GM23338 (cell line): ENCODE data around the gene SLC12A3. TPM values are rescaled to one million over a fixed set of nuclear protein-coding genes. Genes with fewer than 3 reads are reported as not detected.

ENCODE experiments used
- ATAC-seq: fragments of 200-7000 bp; cut with Tn5 transposase; 3 replicates; pipeline ENCODE4 v1.9.1; 2020
- DNase-seq: peaks from one replicate; pipeline ENCODE4 v3.0.0-alpha.2; 2015; ENCODE audit warnings: low spot score
- H2AFZ ChIP-seq: fragments of 200-600 bp; sonication (generic); 2 replicates; pipeline ENCODE4 v1.8.0; 2016; ENCODE audit warnings: antibody characterized with exemption, mild to moderate bottlenecking, moderate library complexity
- H3F3A ChIP-seq: fragments of 200-600 bp; sonication (generic); replicated peaks from 2 replicates; pipeline ENCODE4 v1.8.0; 2017; ENCODE audit warnings: antibody characterized with exemption, mixed run types, low read depth
- H3K27ac ChIP-seq: fragments of 200-600 bp; sonication (generic); 2 replicates; pipeline ENCODE4 v1.6.1; 2016; ENCODE audit warnings: low read depth
- H3K27me3 ChIP-seq: fragments of 200-600 bp; sonication (generic); 2 replicates; pipeline ENCODE4 v1.8.0; 2016; ENCODE audit warnings: mild to moderate bottlenecking, mixed run types, moderate library complexity; ENCODE audit not compliant: insufficient read depth
- H3K36me3 ChIP-seq: fragments of 200-600 bp; sonication (generic); 2 replicates; pipeline ENCODE4 v1.8.0; 2016; ENCODE audit warnings: mild to moderate bottlenecking; ENCODE audit not compliant: insufficient read depth
- H3K4me1 ChIP-seq: fragments of 200-600 bp; sonication (generic); 2 replicates; pipeline ENCODE4 v1.8.0; 2016; ENCODE audit warnings: mild to moderate bottlenecking, moderate library complexity; ENCODE audit not compliant: insufficient read depth
- H3K4me2 ChIP-seq: fragments of 200-600 bp; sonication (generic); 2 replicates; pipeline ENCODE4 v1.7.1; 2017; ENCODE audit warnings: mixed run types
- H3K4me3 ChIP-seq: fragments of 200-600 bp; sonication (generic); 2 replicates; pipeline ENCODE4 v1.6.1; 2016; ENCODE audit warnings: mixed run types
- H3K79me2 ChIP-seq: fragments of 200-600 bp; sonication (generic); replicated peaks from 2 replicates; pipeline ENCODE4 v1.8.0; 2017; ENCODE audit warnings: mild to moderate bottlenecking; ENCODE audit not compliant: insufficient read depth
- H3K9me2 ChIP-seq: fragments of 200-600 bp; sonication (generic); 2 replicates; pipeline ENCODE4 v1.8.0; 2017; ENCODE audit not compliant: insufficient read depth
- H4K20me1 ChIP-seq: fragments of 200-600 bp; sonication (generic); replicated peaks from 2 replicates; pipeline ENCODE4 v1.8.0; 2017; ENCODE audit warnings: mild to moderate bottlenecking; ENCODE audit not compliant: insufficient read depth
- H3K27ac Mint-ChIP-seq: 2 replicates; pipeline ENCODE4 v1.8.0; 2020; ENCODE audit warnings: inconsistent platforms, mild to moderate bottlenecking, moderate library complexity, mixed read lengths
- H3K27me3 Mint-ChIP-seq: 3 replicates; pipeline ENCODE4 v1.8.0; 2022; ENCODE audit warnings: low read depth, mild to moderate bottlenecking, moderate library complexity, mixed read lengths, inconsistent platforms; ENCODE audit not compliant: insufficient read depth, poor library complexity
- H3K36me3 Mint-ChIP-seq: 3 replicates; pipeline ENCODE4 v1.8.0; 2021; ENCODE audit warnings: low read depth, mild to moderate bottlenecking, inconsistent platforms, moderate library complexity, mixed read lengths
- H3K4me1 Mint-ChIP-seq: 3 replicates; pipeline ENCODE4 v1.8.0; 2020; ENCODE audit warnings: mild to moderate bottlenecking, inconsistent platforms, mixed read lengths
- H3K4me3 Mint-ChIP-seq: 3 replicates; pipeline ENCODE4 v1.8.0; 2021; ENCODE audit warnings: moderate library complexity, mild to moderate bottlenecking, inconsistent platforms, mixed read lengths
- H3K9me3 Mint-ChIP-seq: 3 replicates; pipeline ENCODE4 v1.8.0; 2020; ENCODE audit warnings: moderate library complexity, mild to moderate bottlenecking, inconsistent platforms, mixed read lengths
- CREB1 ChIP-seq: fragments of 250-450 bp; sonication (Bioruptor Pico); IDR thresholded peaks from 2 replicates; pipeline ENCODE4 v1.5.0; 2020; ENCODE audit warnings: low read depth, mild to moderate bottlenecking, moderate library complexity
- EZH2 ChIP-seq: fragments of 200-600 bp; sonication (generic); IDR thresholded peaks from one replicate; pipeline ENCODE4 v1.8.0; 2017; ENCODE audit warnings: antibody characterized with exemption, mild to moderate bottlenecking, low read depth; ENCODE audit not compliant: unreplicated experiment
- JUNB ChIP-seq: IDR thresholded peaks from one replicate; pipeline ENCODE4 v1.6.1; 2016; ENCODE audit warnings: antibody characterized with exemption; ENCODE audit not compliant: unreplicated experiment
- NANOG ChIP-seq: IDR thresholded peaks from 2 replicates; pipeline ENCODE4 v1.6.1; 2016; ENCODE audit warnings: antibody characterized with exemption, borderline replicate concordance
- POLR2AphosphoS5 ChIP-seq: IDR thresholded peaks from 2 replicates; pipeline ENCODE4 v1.6.1; 2016; ENCODE audit warnings: antibody characterized with exemption, low read depth
- STAT1 ChIP-seq: IDR thresholded peaks from one replicate; pipeline ENCODE4 v1.6.1; 2016; ENCODE audit warnings: antibody characterized with exemption; ENCODE audit not compliant: unreplicated experiment
- ZNF114 ChIP-seq: fragments of 250-450 bp; sonication (Bioruptor Pico); IDR thresholded peaks from 2 replicates; pipeline ENCODE4 v1.5.0; 2020; ENCODE audit warnings: mild to moderate bottlenecking, moderate library complexity
- polyA plus RNA-seq: library from polyadenylated mRNA; unstranded; fragments of >200 nt; fragmentation: Nextera tagmentation; extraction: Ambion mirVana; gene quantifications from 2 replicates; pipeline ENCODE4 v1.2.1, GENCODE V29; 2016
- total RNA-seq: library from RNA; depleted of rRNA; stranded (reverse); fragments of >200 nt; shearing (Covaris generic); gene quantifications from 2 replicates; pipeline ENCODE4 v1.2.3, GENCODE V29; 2014
- TF ChIP-seq, protein P1 (sequence below): fragments of 250-450 bp; sonication (Bioruptor Pico); IDR thresholded peaks from 2 replicates; pipeline ENCODE4 v1.5.0; 2020; ENCODE audit warnings: mild to moderate bottlenecking, moderate library complexity
- TF ChIP-seq, protein P2 (sequence below), 2 experiments: fragments of 200-600 bp in 1 of 2; sonication (generic) in 1 of 2; conservative IDR thresholded peaks; 2 replicates each; pipeline versions ENCODE4 v1.5.1 to v1.6.1; 2016 to 2017; ENCODE audit warnings: antibody characterized with exemption in 2 of 2, low read depth in 2 of 2, mild to moderate bottlenecking in 2 of 2, moderate library complexity in 1 of 2
- TF ChIP-seq, protein P3 (sequence below): IDR thresholded peaks from 2 replicates; pipeline ENCODE4 v1.6.1; 2016; ENCODE audit warnings: antibody characterized with exemption

Gene SLC12A3
- total and polyA plus RNA-seq, 2 experiments from 2014 or later: not detected

DNA sequence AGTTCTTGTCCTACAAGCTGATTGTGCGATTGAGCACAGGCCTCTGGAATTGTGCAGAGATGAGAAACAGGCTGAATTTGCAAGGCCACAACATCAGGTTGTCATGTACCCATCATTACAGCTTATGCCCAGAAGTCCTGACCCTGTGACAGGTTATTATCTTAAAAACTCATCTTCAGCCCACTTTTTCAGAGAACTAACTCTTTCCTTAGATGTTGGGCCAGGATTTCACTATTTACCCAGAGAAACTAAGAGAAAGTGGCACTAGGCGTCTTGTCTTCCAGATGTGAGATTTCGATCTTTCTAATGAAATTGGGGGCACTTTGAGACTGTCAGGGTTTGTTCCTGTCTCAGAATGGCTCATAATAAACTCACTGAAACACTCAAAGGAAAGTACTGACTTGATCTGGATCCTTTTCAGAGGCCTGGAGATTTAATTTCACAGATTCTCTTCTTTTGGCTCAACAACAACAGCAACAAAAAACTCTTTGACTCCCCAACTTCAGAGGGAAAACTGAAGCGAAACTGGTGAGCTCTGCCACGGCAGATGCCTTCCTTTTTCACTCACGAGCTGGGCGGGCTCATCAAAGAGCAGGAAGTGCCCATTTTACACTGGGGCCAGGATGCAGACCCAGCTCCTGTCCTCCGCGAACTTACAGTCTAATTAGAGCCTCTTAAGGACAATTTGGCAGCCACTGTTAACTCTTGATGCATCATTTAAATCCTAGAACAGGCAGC is 17.7 kb upstream of the SLC12A3 start:
- Histone ChIP-seq H3K27ac (peak overlapping the region; percentile 84; the same call in 1 of the 2 replicates), H3F3A (no peaks in the 10 kb centered on the region), H2AFZ (no peak overlapping the region), H3K36me3 (peaks cover 6% of the 10 kb centered on the region; the same call in 1 of the 2 replicates), H3K4me3 (no peak overlapping the region), H4K20me1 (no peaks in the 10 kb centered on the region; the same call in 1 of the 2 replicates), H3K4me1 (peaks cover 17% of the 10 kb centered on the region), H3K4me2 (no peak overlapping the region), H3K79me2 (no peaks in the 10 kb centered on the region), H3K27me3 (no peaks in the 10 kb centered on the region), H3K9me2 (no peaks in the 10 kb centered on the region)
- DNase-seq (no peak), ATAC-seq (no peak)
- Mint-ChIP-seq H3K4me3 (no peak overlapping the region), H3K27ac (peak overlapping the region; percentile 63; the same call in 1 of the 2 replicates), H3K9me3 (peaks cover 13% of the 10 kb centered on the region; the same call in 2 of the 3 replicates), H3K4me1 (peaks cover 37% of the 10 kb centered on the region), H3K27me3 (peaks cover 16% of the 10 kb centered on the region), H3K36me3 (peaks cover 30% of the 10 kb centered on the region)
- no peak for TF ChIP-seq EZH2
- TF ChIP-seq CREB1 (CRISPR knock-in tag): no peak

DNA sequence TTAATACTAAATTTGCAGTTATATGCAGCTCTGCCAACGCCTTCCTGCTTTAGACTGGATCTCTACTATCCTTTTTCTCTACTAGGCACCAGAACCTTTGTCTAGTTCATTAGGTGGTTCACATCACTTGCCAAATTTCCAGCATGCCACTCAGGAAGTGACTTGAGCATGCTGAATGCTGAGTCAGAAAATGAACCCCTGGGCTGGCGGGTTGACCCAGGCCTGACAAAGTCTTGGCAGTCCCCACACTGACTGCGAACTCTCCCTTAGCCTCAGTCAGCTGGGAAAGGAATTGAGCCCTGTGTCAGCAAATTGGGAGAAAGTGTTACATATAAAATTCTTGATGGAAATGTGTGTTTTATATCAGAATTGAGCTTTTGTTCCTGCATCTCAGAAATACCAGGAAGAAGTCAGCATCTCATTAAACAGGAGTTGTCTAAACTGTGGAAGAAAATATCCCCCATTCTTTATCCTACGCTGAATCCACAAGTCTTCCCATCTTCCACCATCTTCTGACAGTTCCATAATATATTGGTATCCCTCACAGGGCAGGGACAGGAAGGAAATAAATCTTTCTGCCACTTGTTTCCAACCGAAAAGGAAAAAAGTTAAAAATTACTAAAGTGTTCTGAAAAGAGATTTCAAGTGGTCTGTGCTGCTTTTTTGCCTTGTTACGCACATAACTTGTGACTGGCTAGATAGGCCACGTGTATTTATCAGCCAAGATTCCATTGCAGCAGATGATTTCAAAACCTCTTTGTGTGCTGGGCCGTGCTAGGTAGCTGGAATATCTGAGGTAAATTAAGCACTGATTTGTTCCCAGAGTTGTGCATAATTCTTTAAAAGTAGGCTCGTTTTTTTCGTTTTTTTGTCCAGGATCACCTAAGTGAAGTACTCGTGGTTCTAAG is 16.7 kb upstream of the SLC12A3 start:
- Mint-ChIP-seq H3K9me3 (peaks cover 13% of the 10 kb centered on the region; the same call in 2 of the 3 replicates), H3K27ac (peak overlapping the region; percentile 87; the same call in 1 of the 2 replicates), H3K4me1 (peaks cover 37% of the 10 kb centered on the region), H3K4me3 (no peak overlapping the region), H3K27me3 (peaks cover 16% of the 10 kb centered on the region), H3K36me3 (peaks cover 23% of the 10 kb centered on the region)
- no peak overlapping the region for H3K4me3 ChIP-seq
- no peaks in the 10 kb centered on the region for H3K79me2 ChIP-seq
- DNase-seq: no peak
- H4K20me1 ChIP-seq: no peaks in the 10 kb centered on the region; the same call in 1 of the 2 replicates
- H3K4me2 ChIP-seq: no peak overlapping the region
- no peaks in the 10 kb centered on the region for H3F3A ChIP-seq
- peak; percentile 11; the same call in 1 of the 3 replicates for ATAC-seq
- no peak overlapping the region for H2AFZ ChIP-seq
- peak overlapping the region; percentile 26; the same call in 1 of the 2 replicates for H3K27ac ChIP-seq
- peaks cover 17% of the 10 kb centered on the region for H3K4me1 ChIP-seq
- H3K27me3 ChIP-seq: no peaks in the 10 kb centered on the region
- no peaks in the 10 kb centered on the region for H3K36me3 ChIP-seq
- no peaks in the 10 kb centered on the region for H3K9me2 ChIP-seq
- TF ChIP-seq, protein P1, sequence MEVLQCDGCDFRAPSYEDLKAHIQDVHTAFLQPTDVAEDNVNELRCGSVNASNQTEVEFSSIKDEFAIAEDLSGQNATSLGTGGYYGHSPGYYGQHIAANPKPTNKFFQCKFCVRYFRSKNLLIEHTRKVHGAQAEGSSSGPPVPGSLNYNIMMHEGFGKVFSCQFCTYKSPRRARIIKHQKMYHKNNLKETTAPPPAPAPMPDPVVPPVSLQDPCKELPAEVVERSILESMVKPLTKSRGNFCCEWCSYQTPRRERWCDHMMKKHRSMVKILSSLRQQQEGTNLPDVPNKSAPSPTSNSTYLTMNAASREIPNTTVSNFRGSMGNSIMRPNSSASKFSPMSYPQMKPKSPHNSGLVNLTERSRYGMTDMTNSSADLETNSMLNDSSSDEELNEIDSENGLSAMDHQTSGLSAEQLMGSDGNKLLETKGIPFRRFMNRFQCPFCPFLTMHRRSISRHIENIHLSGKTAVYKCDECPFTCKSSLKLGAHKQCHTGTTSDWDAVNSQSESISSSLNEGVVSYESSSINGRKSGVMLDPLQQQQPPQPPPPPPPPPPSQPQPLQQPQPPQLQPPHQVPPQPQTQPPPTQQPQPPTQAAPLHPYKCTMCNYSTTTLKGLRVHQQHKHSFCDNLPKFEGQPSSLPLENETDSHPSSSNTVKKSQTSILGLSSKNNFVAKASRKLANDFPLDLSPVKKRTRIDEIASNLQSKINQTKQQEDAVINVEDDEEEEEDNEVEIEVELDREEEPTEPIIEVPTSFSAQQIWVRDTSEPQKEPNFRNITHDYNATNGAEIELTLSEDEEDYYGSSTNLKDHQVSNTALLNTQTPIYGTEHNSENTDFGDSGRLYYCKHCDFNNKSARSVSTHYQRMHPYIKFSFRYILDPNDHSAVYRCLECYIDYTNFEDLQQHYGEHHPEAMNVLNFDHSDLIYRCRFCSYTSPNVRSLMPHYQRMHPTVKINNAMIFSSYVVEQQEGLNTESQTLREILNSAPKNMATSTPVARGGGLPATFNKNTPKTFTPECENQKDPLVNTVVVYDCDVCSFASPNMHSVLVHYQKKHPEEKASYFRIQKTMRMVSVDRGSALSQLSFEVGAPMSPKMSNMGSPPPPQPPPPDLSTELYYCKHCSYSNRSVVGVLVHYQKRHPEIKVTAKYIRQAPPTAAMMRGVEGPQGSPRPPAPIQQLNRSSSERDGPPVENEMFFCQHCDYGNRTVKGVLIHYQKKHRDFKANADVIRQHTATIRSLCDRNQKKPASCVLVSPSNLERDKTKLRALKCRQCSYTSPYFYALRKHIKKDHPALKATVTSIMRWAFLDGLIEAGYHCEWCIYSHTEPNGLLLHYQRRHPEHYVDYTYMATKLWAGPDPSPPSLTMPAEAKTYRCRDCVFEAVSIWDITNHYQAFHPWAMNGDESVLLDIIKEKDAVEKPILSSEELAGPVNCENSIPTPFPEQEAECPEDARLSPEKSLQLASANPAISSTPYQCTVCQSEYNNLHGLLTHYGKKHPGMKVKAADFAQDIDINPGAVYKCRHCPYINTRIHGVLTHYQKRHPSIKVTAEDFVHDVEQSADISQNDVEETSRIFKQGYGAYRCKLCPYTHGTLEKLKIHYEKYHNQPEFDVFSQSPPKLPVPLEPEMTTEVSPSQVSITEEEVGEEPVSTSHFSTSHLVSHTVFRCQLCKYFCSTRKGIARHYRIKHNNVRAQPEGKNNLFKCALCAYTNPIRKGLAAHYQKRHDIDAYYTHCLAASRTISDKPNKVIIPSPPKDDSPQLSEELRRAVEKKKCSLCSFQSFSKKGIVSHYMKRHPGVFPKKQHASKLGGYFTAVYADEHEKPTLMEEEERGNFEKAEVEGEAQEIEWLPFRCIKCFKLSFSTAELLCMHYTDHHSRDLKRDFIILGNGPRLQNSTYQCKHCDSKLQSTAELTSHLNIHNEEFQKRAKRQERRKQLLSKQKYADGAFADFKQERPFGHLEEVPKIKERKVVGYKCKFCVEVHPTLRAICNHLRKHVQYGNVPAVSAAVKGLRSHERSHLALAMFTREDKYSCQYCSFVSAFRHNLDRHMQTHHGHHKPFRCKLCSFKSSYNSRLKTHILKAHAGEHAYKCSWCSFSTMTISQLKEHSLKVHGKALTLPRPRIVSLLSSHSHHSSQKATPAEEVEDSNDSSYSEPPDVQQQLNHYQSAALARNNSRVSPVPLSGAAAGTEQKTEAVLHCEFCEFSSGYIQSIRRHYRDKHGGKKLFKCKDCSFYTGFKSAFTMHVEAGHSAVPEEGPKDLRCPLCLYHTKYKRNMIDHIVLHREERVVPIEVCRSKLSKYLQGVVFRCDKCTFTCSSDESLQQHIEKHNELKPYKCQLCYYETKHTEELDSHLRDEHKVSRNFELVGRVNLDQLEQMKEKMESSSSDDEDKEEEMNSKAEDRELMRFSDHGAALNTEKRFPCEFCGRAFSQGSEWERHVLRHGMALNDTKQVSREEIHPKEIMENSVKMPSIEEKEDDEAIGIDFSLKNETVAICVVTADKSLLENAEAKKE (CRISPR knock-in tag): no peak
- no peak for TF ChIP-seq JUNB
- no peak for TF ChIP-seq NANOG
- TF ChIP-seq POLR2AphosphoS5: no peak
- no peak for TF ChIP-seq CREB1 (CRISPR knock-in tag)
- TF ChIP-seq, protein P2, sequence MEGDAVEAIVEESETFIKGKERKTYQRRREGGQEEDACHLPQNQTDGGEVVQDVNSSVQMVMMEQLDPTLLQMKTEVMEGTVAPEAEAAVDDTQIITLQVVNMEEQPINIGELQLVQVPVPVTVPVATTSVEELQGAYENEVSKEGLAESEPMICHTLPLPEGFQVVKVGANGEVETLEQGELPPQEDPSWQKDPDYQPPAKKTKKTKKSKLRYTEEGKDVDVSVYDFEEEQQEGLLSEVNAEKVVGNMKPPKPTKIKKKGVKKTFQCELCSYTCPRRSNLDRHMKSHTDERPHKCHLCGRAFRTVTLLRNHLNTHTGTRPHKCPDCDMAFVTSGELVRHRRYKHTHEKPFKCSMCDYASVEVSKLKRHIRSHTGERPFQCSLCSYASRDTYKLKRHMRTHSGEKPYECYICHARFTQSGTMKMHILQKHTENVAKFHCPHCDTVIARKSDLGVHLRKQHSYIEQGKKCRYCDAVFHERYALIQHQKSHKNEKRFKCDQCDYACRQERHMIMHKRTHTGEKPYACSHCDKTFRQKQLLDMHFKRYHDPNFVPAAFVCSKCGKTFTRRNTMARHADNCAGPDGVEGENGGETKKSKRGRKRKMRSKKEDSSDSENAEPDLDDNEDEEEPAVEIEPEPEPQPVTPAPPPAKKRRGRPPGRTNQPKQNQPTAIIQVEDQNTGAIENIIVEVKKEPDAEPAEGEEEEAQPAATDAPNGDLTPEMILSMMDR (conservative IDR thresholded peaks at IDR 0.05; ENCODE audit: low read depth in 2 of 2): no peak
- no peak for TF ChIP-seq STAT1
- TF ChIP-seq, protein P3, sequence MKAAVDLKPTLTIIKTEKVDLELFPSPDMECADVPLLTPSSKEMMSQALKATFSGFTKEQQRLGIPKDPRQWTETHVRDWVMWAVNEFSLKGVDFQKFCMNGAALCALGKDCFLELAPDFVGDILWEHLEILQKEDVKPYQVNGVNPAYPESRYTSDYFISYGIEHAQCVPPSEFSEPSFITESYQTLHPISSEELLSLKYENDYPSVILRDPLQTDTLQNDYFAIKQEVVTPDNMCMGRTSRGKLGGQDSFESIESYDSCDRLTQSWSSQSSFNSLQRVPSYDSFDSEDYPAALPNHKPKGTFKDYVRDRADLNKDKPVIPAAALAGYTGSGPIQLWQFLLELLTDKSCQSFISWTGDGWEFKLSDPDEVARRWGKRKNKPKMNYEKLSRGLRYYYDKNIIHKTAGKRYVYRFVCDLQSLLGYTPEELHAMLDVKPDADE: no peak
- TF ChIP-seq ZNF114 (CRISPR knock-in tag): no peak
